NCI-H82 treated with DMSO at 0.1 percent for 48 hours (cell line): ENCODE measurements around the gene TSPAN16.
"Not testable (repeated sequence)": the region's sequence is repeated elsewhere in the genome, so short reads cannot be mapped to it uniquely, and the experiment has no call there.

Experiments used
- DNase-seq: peaks from one replicate; lab custom pipeline; 2025; ENCODE audit not compliant: unreplicated experiment; lab: John Stamatoyannopoulos, UW

The TSPAN16 gene

GRCh38 chr19:11342429-11342828 is 46.5 kb downstream of the TSPAN16 start:
- DNase-seq, result no peak

DNA sequence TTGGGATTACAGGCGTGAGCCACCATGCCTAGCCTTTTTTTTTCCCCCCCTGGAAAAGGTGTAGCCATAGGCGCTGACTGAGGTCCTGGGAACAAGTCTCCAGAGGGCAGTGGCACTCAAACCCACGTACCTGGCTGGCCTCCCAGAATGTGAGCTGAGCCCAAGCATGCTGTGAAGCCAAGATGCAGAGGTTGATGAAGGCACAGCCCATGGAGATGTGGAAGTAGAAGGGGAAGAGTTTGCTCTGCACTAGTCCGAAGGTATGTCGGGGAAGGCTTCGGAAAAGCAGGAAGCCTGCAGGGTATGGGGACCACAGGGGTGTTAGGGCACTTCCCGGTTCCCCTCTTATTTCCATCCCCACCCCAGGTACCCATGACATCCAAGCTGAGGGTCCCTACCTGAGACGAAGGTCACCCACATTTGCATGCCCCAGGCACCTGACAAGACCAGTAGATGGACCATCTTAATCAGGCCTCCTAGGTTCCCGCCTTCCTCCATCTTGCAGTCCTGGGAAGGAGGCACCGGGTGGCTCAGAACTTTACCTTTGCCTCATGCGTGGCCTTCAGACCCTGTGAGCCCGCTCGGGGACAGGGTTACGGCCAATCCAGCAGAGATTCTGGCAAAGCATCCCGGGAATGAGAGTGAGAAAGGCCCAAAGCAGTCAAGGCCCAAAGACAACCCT is 49.3 kb downstream of the TSPAN16 start:
- DNase-seq, result no peak

- DNase-seq, result peak; percentile 94
These were observed 50.4 kb downstream of the TSPAN16 start, which contains the start of the genes CCDC159 and TMEM205 for GRCh38 chr19:11346104-11346940. Gene CCDC159 (plus strand): TSS chr19:11346519. CDS start chr19:11346607, 88 bp downstream. Gene TMEM205 (minus strand): TSS chr19:11346268. CDS start chr19:11345619, 649 bp downstream.

- DNase-seq, result no peak
These were observed 51.6 kb downstream of the TSPAN16 start for GRCh38 chr19:11347546-11348039.

- DNase-seq, result no peak
These were observed 53.2 kb downstream of the TSPAN16 start for GRCh38 chr19:11349171-11349570.

DNA sequence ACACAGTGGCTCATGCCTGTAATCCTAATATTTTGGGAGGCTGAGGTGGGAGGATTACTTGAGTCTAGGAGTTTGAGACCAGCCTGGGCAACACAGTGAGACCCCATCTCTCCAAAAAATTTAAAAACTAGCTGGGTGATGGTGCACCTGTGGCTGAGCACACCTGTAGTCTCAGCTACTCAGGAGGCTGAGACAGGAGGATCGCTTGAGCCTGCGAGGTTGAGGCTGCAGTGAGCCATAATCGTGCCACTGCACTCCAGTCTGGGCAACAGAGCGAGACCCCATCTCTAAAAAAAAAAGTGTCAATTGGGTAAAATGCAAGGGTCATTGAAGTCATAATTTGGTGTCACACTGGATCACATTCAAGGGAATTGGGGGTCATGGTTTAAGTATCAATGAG is 58.1 kb downstream of the TSPAN16 start:
- DNase-seq, result not testable (repeated sequence)

DNA sequence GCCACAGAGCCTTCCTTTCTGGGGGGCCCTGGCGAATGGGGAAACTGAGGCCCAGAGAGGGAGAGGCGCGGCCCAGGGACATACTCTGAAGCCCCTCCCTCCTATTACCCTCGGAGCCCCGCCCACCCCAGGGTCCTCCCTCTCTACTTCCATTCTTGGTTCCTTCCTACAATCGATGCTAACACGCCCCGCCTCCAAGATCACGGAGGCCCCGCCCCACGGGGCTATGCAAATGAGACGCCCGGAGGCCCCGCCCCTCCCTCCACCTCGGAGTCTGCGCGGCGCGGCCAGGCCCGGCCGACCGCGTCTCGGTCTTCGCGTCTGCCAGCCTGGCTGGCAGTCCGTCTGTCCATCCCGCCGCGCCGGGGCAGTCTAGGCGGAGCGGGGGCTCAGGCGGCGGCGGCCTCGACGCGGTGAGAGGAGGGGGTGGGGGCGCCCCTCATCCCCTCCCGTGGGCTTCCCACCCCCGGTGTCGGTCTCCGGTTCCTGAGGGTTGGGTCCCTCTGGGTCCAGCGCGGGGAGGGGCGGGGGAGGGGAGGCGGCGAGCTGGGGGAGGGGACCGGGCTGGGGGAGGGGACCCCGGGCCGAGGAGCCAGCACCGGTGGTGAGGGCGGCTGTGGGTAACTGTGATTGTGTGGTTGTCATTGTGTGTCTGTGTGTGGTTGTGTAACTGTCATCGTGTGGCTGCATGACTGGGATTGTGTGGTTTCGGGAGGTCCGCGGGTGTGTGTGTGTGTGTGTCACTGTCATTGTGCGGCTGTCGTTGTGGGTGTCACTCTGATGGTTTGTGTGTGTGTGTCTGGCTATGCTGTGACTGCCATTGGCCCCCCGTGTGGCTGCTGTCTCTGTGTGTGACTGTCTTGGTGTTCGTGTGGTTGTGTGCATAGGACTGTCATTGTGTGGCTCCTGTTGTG is 59.5 kb downstream of the TSPAN16 start, which contains the start of gene PLPPR2:
Gene PLPPR2, plus strand, starts transcription at position 273 of the 914 bp plus-strand sequence. CDS start 2,242 bp downstream, outside the sequence.
- peak; percentile 70 for DNase-seq

DNA sequence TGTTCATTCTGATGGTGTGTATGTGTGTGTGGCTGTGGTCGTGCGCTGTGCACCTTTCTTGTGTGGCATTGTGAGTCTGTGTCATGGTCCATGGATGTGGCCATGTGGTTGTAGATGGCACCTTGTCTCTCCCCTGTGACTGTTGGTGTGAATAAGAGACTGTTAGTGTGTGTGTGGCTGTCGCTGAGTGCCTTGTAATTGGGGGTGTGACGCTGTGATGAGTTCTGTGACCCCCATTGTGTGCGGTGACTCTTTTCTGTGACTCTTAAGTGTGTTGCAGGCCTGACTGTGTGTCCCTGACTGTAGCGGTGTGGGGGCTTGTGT is 60.1 kb downstream of the TSPAN16 start:
- no peak for DNase-seq

DNA sequence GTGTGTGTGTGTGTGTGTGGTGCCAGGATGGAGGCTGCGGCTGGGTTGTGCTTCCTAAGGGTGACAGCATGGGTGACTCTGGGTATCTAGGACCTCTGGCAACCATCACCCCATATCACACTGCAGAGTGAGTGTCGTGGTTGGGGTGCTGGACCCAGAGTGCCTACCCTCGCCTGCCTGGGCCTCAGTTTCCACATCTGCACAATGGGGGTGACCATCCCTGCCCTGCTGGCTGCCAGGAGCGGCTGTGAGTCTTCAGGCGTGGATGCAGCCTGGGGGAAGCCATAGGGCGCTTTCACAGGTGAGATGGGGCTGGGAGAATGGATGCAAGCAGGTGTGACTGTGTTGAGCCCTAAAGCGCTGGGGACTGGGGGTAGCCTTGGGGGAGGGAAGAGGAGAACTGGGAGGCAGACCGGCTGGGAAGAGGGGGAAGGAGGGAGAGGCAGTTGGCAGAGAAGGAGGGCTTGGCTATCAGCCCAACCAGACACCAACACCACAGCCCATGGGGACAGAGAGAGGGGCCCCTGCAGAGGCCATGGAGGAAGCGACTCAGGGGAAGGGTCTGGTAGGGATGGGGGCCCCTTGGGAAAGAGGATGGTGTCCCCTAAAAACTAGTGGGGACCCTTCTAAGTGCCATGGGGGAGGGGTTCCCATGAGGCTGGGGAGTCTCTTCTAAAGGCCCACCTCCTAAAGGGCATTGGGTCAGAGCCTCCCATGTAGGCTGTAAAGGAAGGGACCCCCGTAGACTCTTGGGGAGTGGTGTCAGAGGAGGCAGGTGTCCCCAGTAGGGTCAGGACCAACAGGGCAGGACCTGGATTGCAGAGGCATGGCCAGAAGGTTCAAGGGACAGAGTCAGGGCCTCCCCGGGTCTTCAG is 61.0 kb downstream of the TSPAN16 start:
- DNase-seq, result no peak

DNA sequence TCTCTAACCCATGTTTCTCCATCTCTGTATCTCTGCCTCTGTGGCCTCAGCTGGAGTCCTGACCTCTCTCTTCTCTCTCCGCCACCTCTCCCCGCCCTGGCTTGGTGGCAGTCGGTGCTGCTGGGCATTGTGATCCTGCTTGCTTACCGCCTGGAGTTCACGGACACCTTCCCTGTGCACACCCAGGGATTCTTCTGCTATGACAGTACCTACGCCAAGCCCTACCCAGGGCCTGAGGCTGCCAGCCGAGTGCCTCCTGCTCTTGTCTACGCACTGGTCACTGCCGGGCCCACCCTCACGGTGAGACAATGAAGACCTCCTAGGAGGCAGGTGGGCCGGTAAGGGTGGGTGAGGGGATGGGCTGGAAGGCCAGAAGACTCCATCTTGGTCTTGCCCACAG is 63.5 kb downstream of the TSPAN16 start:
- no peak for DNase-seq

DNA sequence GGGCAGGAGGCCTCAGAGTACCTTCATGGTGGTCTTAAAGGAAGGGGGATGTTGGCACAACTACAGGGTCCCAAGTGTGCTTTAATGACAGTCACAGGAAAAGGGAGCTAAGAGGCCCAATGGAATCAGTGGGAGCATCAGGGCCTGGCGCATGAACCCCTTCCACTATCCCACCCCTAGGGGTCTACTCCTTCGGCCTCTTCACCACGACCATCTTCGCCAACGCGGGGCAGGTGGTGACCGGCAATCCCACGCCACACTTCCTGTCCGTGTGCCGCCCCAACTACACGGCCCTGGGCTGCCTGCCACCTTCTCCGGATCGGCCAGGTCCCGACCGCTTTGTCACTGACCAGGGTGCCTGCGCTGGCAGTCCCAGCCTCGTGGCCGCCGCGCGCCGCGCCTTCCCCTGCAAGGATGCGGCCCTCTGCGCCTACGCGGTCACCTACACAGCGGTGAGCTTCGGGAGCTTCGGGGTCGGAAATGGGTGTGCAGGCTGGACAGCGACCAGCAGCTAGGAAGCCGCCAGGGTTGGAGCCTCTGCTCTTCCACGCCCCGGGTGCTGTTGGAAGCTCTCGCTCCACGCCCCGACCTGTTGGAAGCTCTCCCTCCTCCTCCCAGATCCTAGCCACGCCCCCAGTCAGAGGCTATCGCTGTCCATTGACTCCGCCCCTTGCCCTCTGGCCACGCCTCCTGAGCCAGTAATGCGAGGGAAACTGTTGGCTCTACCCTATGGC is 65.2 kb downstream of the TSPAN16 start:
- DNase-seq, result no peak

- peak; percentile 24 for DNase-seq
These were observed 66.1 kb downstream of the TSPAN16 start for GRCh38 chr19:11361771-11362731.

GRCh38 chr19:11363881-11364280 is 67.9 kb downstream of the TSPAN16 start:
- DNase-seq, result no peak

GRCh38 chr19:11364296-11364904 is 68.4 kb downstream of the TSPAN16 start:
- DNase-seq, result no peak

- no peak for DNase-seq
These were observed 69.0 kb downstream of the TSPAN16 start for GRCh38 chr19:11364935-11365334.
